SIG-M5 treated with dmso at 0.1 percent for 504 hours (cell line): ENCODE measurements around the gene PRKN.
"Not testable (repeated sequence)": the region's sequence is repeated elsewhere in the genome, so short reads cannot be mapped to it uniquely, and the experiment has no call there.

Experiments
- DNase-seq: peaks from one replicate; lab custom pipeline; 2025; ENCODE audit not compliant: unreplicated experiment; lab: John Stamatoyannopoulos, UW

Gene PRKN

GRCh38 chr6:162471842-162472241 lies 255.7 kb downstream of the PRKN start:
- DNase-seq: no peak

- no peak for DNase-seq
Observed at GRCh38 chr6:162468326-162468725, 259.2 kb downstream of the PRKN start.

- DNase-seq: no peak
Observed at GRCh38 chr6:162467679-162468078, 259.9 kb downstream of the PRKN start.

- DNase-seq: no peak
Observed at GRCh38 chr6:162463576-162463975, 264.0 kb downstream of the PRKN start.

GRCh38 chr6:162459985-162460384 lies 267.6 kb downstream of the PRKN start:
- no peak for DNase-seq

GRCh38 chr6:162450358-162450757 lies 277.2 kb downstream of the PRKN start:
- no peak for DNase-seq

GRCh38 chr6:162448294-162448693 lies 279.3 kb downstream of the PRKN start:
- no peak for DNase-seq

- DNase-seq: no peak
Observed at GRCh38 chr6:162443101-162443500, 284.5 kb downstream of the PRKN start.

- no peak for DNase-seq
Observed at GRCh38 chr6:162442687-162443086, 284.9 kb downstream of the PRKN start.

- DNase-seq: no peak
Observed at GRCh38 chr6:162441991-162442390, 285.6 kb downstream of the PRKN start.

GRCh38 chr6:162438980-162439379 lies 288.6 kb downstream of the PRKN start:
- DNase-seq: no peak

GRCh38 chr6:162435071-162435470 lies 292.5 kb downstream of the PRKN start:
- DNase-seq: no peak

- no peak for DNase-seq
Observed at GRCh38 chr6:162421004-162421403, 306.6 kb downstream of the PRKN start.

GRCh38 chr6:162416831-162417537 lies 310.6 kb downstream of the PRKN start:
- DNase-seq: no peak

GRCh38 chr6:162416307-162416706 lies 311.3 kb downstream of the PRKN start:
- DNase-seq: no peak

- no peak for DNase-seq
Observed at GRCh38 chr6:162409741-162410691, 317.6 kb downstream of the PRKN start.

GRCh38 chr6:162408826-162409535 lies 318.6 kb downstream of the PRKN start:
- DNase-seq: no peak

GRCh38 chr6:162404951-162405350 lies 322.6 kb downstream of the PRKN start:
- no peak for DNase-seq

- no peak for DNase-seq
Observed at GRCh38 chr6:162403031-162403430, 324.5 kb downstream of the PRKN start.

- no peak for DNase-seq
Observed at GRCh38 chr6:162395181-162395580, 332.4 kb downstream of the PRKN start.

GRCh38 chr6:162390961-162391811 lies 336.4 kb downstream of the PRKN start:
- not testable (repeated sequence) for DNase-seq
